ENCODE data around the gene NRM. TPM values are rescaled to one million over a fixed set of nuclear protein-coding genes. Genes with fewer than 3 reads are reported as not detected.
A peak's percentile ranks its signal among the peaks of the same experiment; 100 is the strongest.

NRM gene
- total and polyA plus RNA-seq, 2 of the 13 experiments (the other 11 are each of a cell fraction or from before 2014, with no cell fraction given) = 12.5 to 16.0 TPM

GRCh38 chr6:30672445-30673253 is 18.1 kb downstream of the NRM start, which contains the start of gene DHX16 (continued):
- no peak for TF ChIP-seq ZFYVE20 (CRISPR knock-in tag; IDR thresholded peaks at IDR 0.05; ENCODE audit: borderline replicate concordance, low read depth)
- TF ChIP-seq ZFP1 (CRISPR knock-in tag; IDR thresholded peaks at IDR 0.05) = peak; percentile 85
- peak; percentile 85 for TF ChIP-seq HNF1B (CRISPR knock-in tag; IDR thresholded peaks at IDR 0.05)
- 0 out of 2 replicates have a peak, but pooled peaks have one; percentile 61 for TF ChIP-seq ZNF564 (CRISPR knock-in tag; IDR thresholded peaks at IDR 0.05)
- peak in 1 of 2 experiments; percentile 94; a peak in 2 of 4 replicates for TF ChIP-seq KLF16 (CRISPR knock-in tag; IDR thresholded peaks at IDR 0.05)
- peak; percentile 87 for TF ChIP-seq ZSCAN29 (CRISPR knock-in tag; conservative IDR thresholded peaks at IDR 0.05)
- no peak for TF ChIP-seq MLXIP (CRISPR knock-in tag; IDR thresholded peaks at IDR 0.05; ENCODE audit: borderline replicate concordance)
- TF ChIP-seq SNAPC4 (CRISPR knock-in tag; IDR thresholded peaks at IDR 0.05) = 0 out of 2 replicates have a peak, but pooled peaks have one; percentile 67
- TF ChIP-seq ZNF281 (CRISPR knock-in tag; IDR thresholded peaks at IDR 0.05; ENCODE audit: borderline replicate concordance) = no peak
- TF ChIP-seq ATF1 (CRISPR knock-in tag; IDR thresholded peaks at IDR 0.05) = peak; percentile 72
- no peak for TF ChIP-seq GATA4 (IDR thresholded peaks at IDR 0.05; ENCODE audit: borderline replicate concordance, low read depth)
- peak; percentile 36; the same call in 1 of the 2 replicates for TF ChIP-seq BCL3 (CRISPR knock-in tag; IDR thresholded peaks at IDR 0.05)
- TF ChIP-seq SAFB2 (CRISPR knock-in tag; IDR thresholded peaks at IDR 0.05; ENCODE audit: borderline replicate concordance, low read depth) = no peak; the same call in 1 of the 2 replicates

Data from HepG2 (cell line).